Measurements from ENCODE around the gene FBXO41. TPM values are rescaled to one million over a fixed set of nuclear protein-coding genes. Genes with fewer than 3 reads are reported as not detected.

FBXO41 gene
- total RNA-seq, 2 experiments from 2014 or later, result 27.7 to 29.5 TPM

GRCh38 chr2:73253901-73254300, 30.4 kb downstream of the FBXO41 start:
- no peaks in the 10 kb centered on the region for H3K9me3 Mint-ChIP-seq (ENCODE audit: low read depth)
- no peak for ATAC-seq
- H3K27ac Mint-ChIP-seq, result peak overlapping the region; percentile 37
- H3K4me3 Mint-ChIP-seq, result no peak overlapping the region
- intact Hi-C loops (cut with DNase I, micrococcal nuclease), result no loop called here
- H3K4me1 Mint-ChIP-seq, result no peaks in the 10 kb centered on the region
- no peak for DNase-seq
- no peaks in the 10 kb centered on the region for H3K27me3 Mint-ChIP-seq
- POLR2A ChIA-PET, result interaction anchor here (1.6 kb wide), 1 partner anchor 9 kb away, joined by 5 read pairs; no protein-coding TSS in a partner anchor
- H3K36me3 Mint-ChIP-seq (ENCODE audit: low read depth), result peaks cover 35% of the 10 kb centered on the region
- CTCF ChIA-PET, result interaction anchor here (1.3 kb wide), 1 partner anchor 35 kb away, joined by 4 read pairs; no protein-coding TSS in a partner anchor

- POLR2A ChIA-PET, result interaction anchor here (1.2 to 1.6 kb wide), 2 partner anchors 8 to 34 kb away, joined by 5 read pairs; no protein-coding TSS in a partner anchor
- intact Hi-C loops (cut with DNase I, micrococcal nuclease), result no loop called here
- H3K4me3 Mint-ChIP-seq, result no peak overlapping the region
Measured at GRCh38 chr2:73253400-73253799, 30.9 kb downstream of the FBXO41 start.

GRCh38 chr2:73252238-73253027, 31.8 kb downstream of the FBXO41 start:
- intact Hi-C loops (cut with DNase I, micrococcal nuclease), result no loop called here
- Mint-ChIP-seq H3K27ac (no peak overlapping the region), H3K27me3 (no peaks in the 10 kb centered on the region), H3K4me1 (no peaks in the 10 kb centered on the region), H3K9me3 (ENCODE audit: low read depth) (no peaks in the 10 kb centered on the region), H3K36me3 (ENCODE audit: low read depth) (peaks cover 47% of the 10 kb centered on the region), H3K4me3 (no peak overlapping the region)
- ChIA-PET POLR2A (interaction anchor here (1.2 kb wide), 1 partner anchor 34 kb away, joined by 5 read pairs; no protein-coding TSS in a partner anchor), CTCF (interaction anchor here (1.3 kb wide), 1 partner anchor 36 kb away, joined by 4 read pairs; no protein-coding TSS in a partner anchor)
- no peak for DNase-seq
- ATAC-seq, result no peak

More at GRCh38 chr2:73253400-73253799, 30.9 kb downstream of the FBXO41 start:
- peak overlapping the region; percentile 29 for H3K27ac Mint-ChIP-seq
- no peak for ATAC-seq
- DNase-seq, result no peak
- no peaks in the 10 kb centered on the region for H3K27me3 Mint-ChIP-seq
- H3K36me3 Mint-ChIP-seq (ENCODE audit: low read depth), result peaks cover 40% of the 10 kb centered on the region
- no peaks in the 10 kb centered on the region for H3K4me1 Mint-ChIP-seq
- CTCF ChIA-PET, result interaction anchor here (1.3 kb wide), 1 partner anchor 35 kb away, joined by 4 read pairs; no protein-coding TSS in a partner anchor
- no peaks in the 10 kb centered on the region for H3K9me3 Mint-ChIP-seq (ENCODE audit: low read depth)

- CTCF ChIA-PET, result interaction anchor here (0.6 to 1.9 kb wide), 4 partner anchors 11 to 1265 kb away, joined by 3 to 8 read pairs (median 3); no protein-coding TSS in a partner anchor
- Mint-ChIP-seq H3K27me3 (no peaks in the 10 kb centered on the region), H3K36me3 (ENCODE audit: low read depth) (peaks cover 59% of the 10 kb centered on the region), H3K9me3 (ENCODE audit: low read depth) (no peaks in the 10 kb centered on the region), H3K4me1 (peaks cover 4% of the 10 kb centered on the region), H3K27ac (no peak overlapping the region), H3K4me3 (no peak overlapping the region)
- intact Hi-C loops (cut with DNase I, micrococcal nuclease), result no loop called here
- DNase-seq, result no peak
- ATAC-seq, result no peak
- POLR2A ChIA-PET, result interaction anchor here (0.6 kb wide), 1 partner anchor 8 kb away, joined by 3 read pairs; no protein-coding TSS in a partner anchor
Measured at GRCh38 chr2:73250872-73251846, 33.1 kb downstream of the FBXO41 start.

GRCh38 chr2:73249636-73250035, 34.6 kb downstream of the FBXO41 start:
- no peak for DNase-seq
- POLR2A ChIA-PET, result no interaction called here
- H3K4me1 Mint-ChIP-seq, result peaks cover 4% of the 10 kb centered on the region
- H3K36me3 Mint-ChIP-seq (ENCODE audit: low read depth), result peaks cover 69% of the 10 kb centered on the region
- no peak overlapping the region for H3K4me3 Mint-ChIP-seq
- no peaks in the 10 kb centered on the region for H3K27me3 Mint-ChIP-seq
- H3K27ac Mint-ChIP-seq, result peak overlapping the region; percentile 23
- intact Hi-C loops (cut with DNase I, micrococcal nuclease), result no loop called here
- H3K9me3 Mint-ChIP-seq (ENCODE audit: low read depth), result no peaks in the 10 kb centered on the region
- no peak for ATAC-seq
- CTCF ChIA-PET, result interaction anchor here (1.9 kb wide), 1 partner anchor 11 kb away, joined by 8 read pairs; no protein-coding TSS in a partner anchor

GRCh38 chr2:73246850-73247249, 37.4 kb downstream of the FBXO41 start:
- POLR2A ChIA-PET, result interaction anchor here (0.6 kb wide), 1 partner anchor 822 kb away, joined by 4 read pairs; no protein-coding TSS in a partner anchor
- Mint-ChIP-seq H3K27me3 (no peaks in the 10 kb centered on the region), H3K4me3 (no peak overlapping the region), H3K9me3 (ENCODE audit: low read depth) (no peaks in the 10 kb centered on the region), H3K4me1 (peaks cover 10% of the 10 kb centered on the region), H3K36me3 (ENCODE audit: low read depth) (peaks cover 81% of the 10 kb centered on the region), H3K27ac (peak overlapping the region; percentile 12)
- ATAC-seq (no peak), DNase-seq (no peak)
- intact Hi-C loops (cut with DNase I, micrococcal nuclease), result no loop called here
- CTCF ChIA-PET, result interaction anchor here (0.9 to 1.2 kb wide), 3 partner anchors 8 to 43 kb away, joined by 3 to 4 read pairs (median 4); partner anchors contain the start of gene CCT7

GRCh38 chr2:73244580-73244979, 39.7 kb downstream of the FBXO41 start:
- DNase-seq (no peak), ATAC-seq (peak; percentile 69)
- H3K4me3 Mint-ChIP-seq, result no peak overlapping the region
- CTCF ChIA-PET, result interaction anchor here (0.8 to 1.2 kb wide), 6 partner anchors 9 to 377 kb away, joined by 3 to 7 read pairs (median 3); no protein-coding TSS in a partner anchor
- intact Hi-C loops (cut with DNase I, micrococcal nuclease), result no loop called here
- H3K4me1 Mint-ChIP-seq, result peaks cover 16% of the 10 kb centered on the region
- POLR2A ChIA-PET, result interaction anchor here (1.0 to 1.6 kb wide), 3 partner anchors 10 to 12 kb away, joined by 4 to 5 read pairs (median 5); partner anchors contain the start of genes CCT7 and PRADC1
- no peaks in the 10 kb centered on the region for H3K9me3 Mint-ChIP-seq (ENCODE audit: low read depth)
- no peaks in the 10 kb centered on the region for H3K27me3 Mint-ChIP-seq
- H3K36me3 Mint-ChIP-seq (ENCODE audit: low read depth), result peaks cover 73% of the 10 kb centered on the region
- peak overlapping the region; percentile 32 for H3K27ac Mint-ChIP-seq

- Mint-ChIP-seq H3K27me3 (no peaks in the 10 kb centered on the region), H3K4me3 (no peak overlapping the region), H3K9me3 (ENCODE audit: low read depth) (no peaks in the 10 kb centered on the region), H3K27ac (peak overlapping the region; percentile 70), H3K4me1 (peaks cover 22% of the 10 kb centered on the region), H3K36me3 (ENCODE audit: low read depth) (peaks cover 73% of the 10 kb centered on the region)
- intact Hi-C loops (cut with DNase I, micrococcal nuclease), result no loop called here
- ATAC-seq, result no peak
- no peak for DNase-seq
- ChIA-PET POLR2A (interaction anchor here (1.0 to 1.6 kb wide), 3 partner anchors 10 to 11 kb away, joined by 4 to 5 read pairs (median 5); partner anchors contain the start of genes CCT7 and PRADC1), CTCF (interaction anchor here (0.9 to 1.2 kb wide), 5 partner anchors 8 to 376 kb away, joined by 3 to 7 read pairs (median 3); no protein-coding TSS in a partner anchor)
Measured at GRCh38 chr2:73243884-73244570, 40.3 kb downstream of the FBXO41 start.

GRCh38 chr2:73239776-73240175, 44.5 kb downstream of the FBXO41 start:
- H3K9me3 Mint-ChIP-seq (ENCODE audit: low read depth), result no peaks in the 10 kb centered on the region
- DNase-seq (no peak), ATAC-seq (no peak)
- H3K36me3 Mint-ChIP-seq (ENCODE audit: low read depth), result peaks cover 71% of the 10 kb centered on the region
- no peak overlapping the region for H3K27ac Mint-ChIP-seq
- CTCF ChIA-PET, result interaction anchor here (1.5 to 3.1 kb wide), 2 partner anchors 25 to 27 kb away, joined by 5 to 12 read pairs; no protein-coding TSS in a partner anchor
- intact Hi-C loops (cut with DNase I, micrococcal nuclease), result loop anchor here in 1 of 2 experiments (10.0 kb wide), 1 partner anchor 685 kb away; the partner anchor contains the start of gene DGUOK
- no peak overlapping the region for H3K4me3 Mint-ChIP-seq
- POLR2A ChIA-PET, result no interaction called here
- H3K4me1 Mint-ChIP-seq, result peaks cover 49% of the 10 kb centered on the region
- no peaks in the 10 kb centered on the region for H3K27me3 Mint-ChIP-seq

GRCh38 chr2:73238976-73239375, 45.3 kb downstream of the FBXO41 start:
- peaks cover 65% of the 10 kb centered on the region for H3K36me3 Mint-ChIP-seq (ENCODE audit: low read depth)
- CTCF ChIA-PET, result interaction anchor here (0.9 to 3.1 kb wide), 5 partner anchors 9 to 52 kb away, joined by 3 to 12 read pairs (median 5); no protein-coding TSS in a partner anchor
- POLR2A ChIA-PET, result no interaction called here

More at GRCh38 chr2:73238976-73239375, 45.3 kb downstream of the FBXO41 start:
- no peak for ATAC-seq
- Mint-ChIP-seq H3K27me3 (no peaks in the 10 kb centered on the region), H3K4me1 (peaks cover 45% of the 10 kb centered on the region), H3K27ac (no peak overlapping the region), H3K4me3 (no peak overlapping the region), H3K9me3 (ENCODE audit: low read depth) (no peaks in the 10 kb centered on the region)
- DNase-seq, result no peak
- intact Hi-C loops (cut with DNase I, micrococcal nuclease), result loop anchor here in 1 of 2 experiments (10.0 kb wide), 1 partner anchor 686 kb away; the partner anchor contains the start of gene DGUOK

Measured in activated CD4-positive, alpha-beta T cell treated with anti-CD3 and anti-CD28 coated beads for 36 hours (primary cell).